Subcutaneous adipose tissue (tissue), 4 donors: ENCODE data around the gene JMJD8. TPM values are rescaled to one million over a fixed set of nuclear protein-coding genes. Genes with fewer than 3 reads are reported as not detected.

Experiments used
- total RNA-seq, 4 donors: library from RNA; depleted of rRNA; stranded (reverse); fragments of >200 nt; gene quantifications; one replicate each; pipeline ENCODE4 v1.1.0, GENCODE V29; 2016
- TF ChIP-seq, protein P1 (sequence below): fragments of 450-650 bp; IDR thresholded peaks from one replicate; pipeline ENCODE4 v1.5.1; 2016; ENCODE audit warnings: low read depth, mild to moderate bottlenecking, control low read depth, antibody characterized with exemption, moderate library complexity

JMJD8 gene
- total RNA-seq, 4 donors from 2014 or later: 27.4 to 67.8 (median 49.3) TPM

DNA sequence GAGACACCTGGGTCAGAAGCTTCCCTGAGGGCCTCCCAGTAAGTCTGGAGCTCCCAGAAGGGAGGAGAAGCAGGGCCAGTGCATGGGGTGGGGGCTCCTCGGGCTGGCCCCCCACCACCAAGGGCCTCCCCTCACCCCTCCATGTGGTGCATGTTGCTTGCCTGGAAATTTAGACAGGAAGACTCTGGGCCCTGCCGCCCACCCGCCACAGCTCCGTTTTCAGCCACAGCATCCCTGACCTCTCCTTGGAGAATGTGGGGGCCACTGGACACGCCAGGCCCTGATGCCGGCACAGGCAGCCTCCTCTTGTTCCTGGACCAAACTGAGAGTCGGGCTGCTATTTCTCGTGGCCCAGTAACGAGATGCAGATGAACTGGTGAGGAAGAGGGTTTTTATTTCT, 45.3 kb downstream of the JMJD8 start:
- TF ChIP-seq, protein P1, sequence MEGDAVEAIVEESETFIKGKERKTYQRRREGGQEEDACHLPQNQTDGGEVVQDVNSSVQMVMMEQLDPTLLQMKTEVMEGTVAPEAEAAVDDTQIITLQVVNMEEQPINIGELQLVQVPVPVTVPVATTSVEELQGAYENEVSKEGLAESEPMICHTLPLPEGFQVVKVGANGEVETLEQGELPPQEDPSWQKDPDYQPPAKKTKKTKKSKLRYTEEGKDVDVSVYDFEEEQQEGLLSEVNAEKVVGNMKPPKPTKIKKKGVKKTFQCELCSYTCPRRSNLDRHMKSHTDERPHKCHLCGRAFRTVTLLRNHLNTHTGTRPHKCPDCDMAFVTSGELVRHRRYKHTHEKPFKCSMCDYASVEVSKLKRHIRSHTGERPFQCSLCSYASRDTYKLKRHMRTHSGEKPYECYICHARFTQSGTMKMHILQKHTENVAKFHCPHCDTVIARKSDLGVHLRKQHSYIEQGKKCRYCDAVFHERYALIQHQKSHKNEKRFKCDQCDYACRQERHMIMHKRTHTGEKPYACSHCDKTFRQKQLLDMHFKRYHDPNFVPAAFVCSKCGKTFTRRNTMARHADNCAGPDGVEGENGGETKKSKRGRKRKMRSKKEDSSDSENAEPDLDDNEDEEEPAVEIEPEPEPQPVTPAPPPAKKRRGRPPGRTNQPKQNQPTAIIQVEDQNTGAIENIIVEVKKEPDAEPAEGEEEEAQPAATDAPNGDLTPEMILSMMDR: no peak

DNA sequence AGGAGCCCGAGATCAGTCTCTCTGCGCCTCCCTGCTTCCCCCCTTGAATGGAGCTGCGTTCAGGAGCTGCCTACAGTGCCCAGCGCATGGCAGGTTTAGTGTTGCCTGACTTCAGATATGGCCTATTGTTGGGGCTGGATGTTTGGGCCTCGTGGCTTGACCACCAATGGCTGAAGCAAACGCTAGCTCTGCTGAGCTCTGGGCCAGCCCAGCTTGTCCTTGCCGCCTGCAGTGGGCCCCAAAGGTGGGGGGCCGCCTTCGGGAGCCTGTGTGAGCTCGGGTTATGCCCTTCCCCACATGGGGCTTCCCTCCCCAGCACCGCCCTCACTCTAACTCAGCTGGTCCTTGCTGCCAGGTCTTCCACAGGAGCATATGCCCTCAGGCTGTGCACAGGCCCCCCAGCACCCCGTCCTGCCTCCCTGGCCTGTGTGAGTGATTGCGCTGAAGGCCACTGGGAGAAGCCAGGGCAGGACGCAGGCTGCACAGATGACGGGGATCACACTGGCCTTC, 46.0 kb downstream of the JMJD8 start:
- TF ChIP-seq, protein P1: no peak

- TF ChIP-seq, protein P1: no peak
These were observed 46.8 kb downstream of the JMJD8 start for GRCh38 chr16:637081-638018.

DNA sequence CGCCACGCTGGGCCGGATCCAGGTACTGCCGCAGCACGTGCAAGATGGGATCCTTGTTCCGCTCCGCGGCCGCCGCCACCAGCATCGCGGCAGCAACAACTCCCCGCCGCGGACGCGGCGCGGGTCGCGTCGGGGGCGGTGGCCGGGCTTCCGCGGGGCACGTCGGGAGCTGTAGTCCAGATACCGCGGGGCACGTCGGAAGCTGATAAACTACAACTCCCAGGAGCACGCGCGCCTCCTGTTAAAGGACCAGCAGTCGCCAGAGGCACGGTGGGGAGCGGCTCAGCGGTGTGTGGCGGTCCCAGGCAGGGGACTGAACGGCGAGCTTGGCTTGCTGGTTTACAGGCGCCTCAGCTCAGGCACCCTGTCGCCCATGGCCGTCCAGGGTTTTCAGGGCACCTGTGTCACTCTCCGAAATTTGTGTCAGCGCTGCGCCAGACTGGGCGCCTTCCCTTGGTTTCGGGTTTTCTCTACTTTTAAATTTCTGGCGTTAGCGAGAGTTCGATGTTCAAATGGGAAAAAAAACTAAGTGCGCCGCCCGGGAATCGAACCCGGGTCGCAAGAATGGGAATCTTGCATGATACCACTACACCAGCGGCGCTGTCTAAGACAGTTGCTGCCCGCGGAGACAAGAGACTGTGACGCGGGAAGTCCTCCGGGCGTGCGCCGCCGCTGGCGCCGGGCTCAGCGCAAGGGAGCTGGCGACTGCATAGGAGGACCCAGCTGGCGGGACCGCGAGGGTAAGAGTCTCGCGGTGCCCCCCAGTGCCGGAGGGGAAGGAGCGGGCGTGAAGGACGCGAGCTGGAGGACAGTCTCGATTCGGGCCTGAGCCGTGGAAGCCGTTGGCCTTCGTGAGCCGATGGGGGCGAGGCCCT, 47.7 kb downstream of the JMJD8 start, which contains the start of gene METTL26:
TSS of gene METTL26 (minus strand) at position 100 of the 875 bp plus-strand sequence. CDS start at position 85, 15 bp downstream.
- TF ChIP-seq, protein P1: no peak

DNA sequence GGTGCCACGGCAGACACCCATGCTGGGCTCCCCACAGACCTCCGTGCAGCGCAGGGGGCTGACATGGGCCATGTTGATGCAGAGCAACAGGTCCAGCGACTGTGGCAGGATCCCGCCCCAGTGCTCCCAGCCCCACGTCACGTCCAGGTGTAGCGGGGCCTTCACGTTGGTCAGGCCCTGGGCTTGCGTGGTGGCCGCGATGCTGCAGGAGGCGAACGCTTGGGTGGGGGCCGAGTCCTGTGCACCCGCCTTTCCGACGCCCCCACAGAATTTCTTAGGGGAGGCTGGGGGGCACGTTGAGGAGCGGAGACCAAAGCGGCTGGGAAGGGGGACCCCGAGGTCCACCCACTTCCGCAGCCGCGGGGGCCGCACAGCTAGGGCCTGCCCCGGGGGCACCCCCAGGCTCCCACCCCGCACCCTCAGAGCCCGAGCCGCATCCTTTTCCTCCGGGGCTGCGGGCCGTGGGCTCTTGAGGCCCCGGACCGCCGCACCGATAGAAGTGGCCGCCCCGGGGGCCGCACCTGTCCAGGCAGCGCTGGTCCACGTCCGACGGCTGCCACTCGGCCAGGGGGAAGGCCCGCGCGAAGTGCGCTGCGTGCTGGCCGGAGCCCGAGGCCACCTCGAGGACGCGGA, 48.4 kb downstream of the JMJD8 start:
- TF ChIP-seq, protein P1: no peak

GRCh38 chr16:634996-635395, 49.1 kb downstream of the JMJD8 start:
- TF ChIP-seq, protein P1: no peak
